Anterior cingulate cortex (tissue), 58 donors: ENCODE measurements around the gene METTL27.
"Not testable (repeated sequence)": the region's sequence is repeated elsewhere in the genome, so short reads cannot be mapped to it uniquely, and the experiment has no call there.

Experiments
- DNase-seq, 58 donors: peaks; one replicate each; lab custom pipeline; 2025; lab: John Stamatoyannopoulos, UW

The METTL27 gene

GRCh38 chr7:73839743-73840714 is 2.3 kb downstream of the METTL27 start:
- no peak for DNase-seq

GRCh38 chr7:73839290-73839689 is 3.0 kb downstream of the METTL27 start:
- DNase-seq, result no peak

GRCh38 chr7:73838642-73839041 is 3.7 kb downstream of the METTL27 start:
- DNase-seq, result no peak

- DNase-seq, result not testable (repeated sequence)
These were observed 5.1 kb downstream of the METTL27 start for GRCh38 chr7:73837167-73837566.

GRCh38 chr7:73834626-73835191 is 7.6 kb downstream of the METTL27 start:
- DNase-seq, result no peak

- no peak for DNase-seq
These were observed 8.9 kb downstream of the METTL27 start for GRCh38 chr7:73833251-73833919.

- DNase-seq, result no peak
These were observed 9.5 kb downstream of the METTL27 start for GRCh38 chr7:73832806-73833205.

GRCh38 chr7:73831834-73832651 is 10.3 kb downstream of the METTL27 start:
- DNase-seq, result no peak

GRCh38 chr7:73831584-73831833 is 10.8 kb downstream of the METTL27 start:
- DNase-seq, result no peak

- DNase-seq, result no peak
These were observed 11.4 kb downstream of the METTL27 start, which contains the start of gene CLDN4 for GRCh38 chr7:73830681-73831583. Gene CLDN4 (plus strand): TSS chr7:73830996. CDS start chr7:73831202, 206 bp downstream.

GRCh38 chr7:73829921-73830680 is 12.2 kb downstream of the METTL27 start:
- DNase-seq, result no peak

GRCh38 chr7:73829505-73829904 is 12.8 kb downstream of the METTL27 start:
- DNase-seq, result no peak

- no peak for DNase-seq
These were observed 13.3 kb downstream of the METTL27 start for GRCh38 chr7:73828972-73829371.

- DNase-seq, result no peak
These were observed 14.1 kb downstream of the METTL27 start for GRCh38 chr7:73828107-73828803.

- peak in 2 of 58 donors; percentile 15 to 27 for DNase-seq
These were observed 14.7 kb downstream of the METTL27 start for GRCh38 chr7:73827567-73828106.

GRCh38 chr7:73824986-73825385 is 17.3 kb downstream of the METTL27 start:
- DNase-seq, result no peak

GRCh38 chr7:73823873-73824592 is 18.3 kb downstream of the METTL27 start:
- no peak for DNase-seq
